Right kidney (tissue), 9 donors: Measurements from ENCODE around the gene ABCD2.
"Not testable (repeated sequence)": the region's sequence is repeated elsewhere in the genome, so short reads cannot be mapped to it uniquely, and the experiment has no call there.

Experiments used
- DNase-seq: peaks from one replicate; pipeline ENCODE4 v3.0.0-alpha.2; 2016
- long read RNA-seq, 8 donors: transcript quantifications; one replicate each; lab custom pipeline, GENCODE V29; 2026

ABCD2 gene
- long read RNA-seq, donor 1: 0 reads
- long read RNA-seq, donor 2: 0 reads
- long read RNA-seq, donor 3: 0 reads
- long read RNA-seq, donor 4: 0 reads
- long read RNA-seq, donor 5: 0 reads
- long read RNA-seq, donor 6: 0 reads
- long read RNA-seq, donor 7: 0 reads
- long read RNA-seq, donor 8: 0 reads

GRCh38 chr12:39619660-39620433, at the start of gene ABCD2:
ABCD2 (minus strand) TSS chr12:39619803; CDS start chr12:39619615, 188 bp downstream.
- peak; percentile 66 for DNase-seq

- no peak for DNase-seq
These were observed 40.5 kb upstream of the ABCD2 start for GRCh38 chr12:39660101-39660500.

GRCh38 chr12:39647383-39647782, 27.8 kb upstream of the ABCD2 start:
- no peak for DNase-seq

GRCh38 chr12:39646963-39647362, 27.4 kb upstream of the ABCD2 start:
- DNase-seq: no peak

GRCh38 chr12:39643052-39643451, 23.4 kb upstream of the ABCD2 start:
- DNase-seq: no peak

GRCh38 chr12:39638840-39639239, 19.2 kb upstream of the ABCD2 start:
- no peak for DNase-seq

- no peak for DNase-seq
These were observed 18.6 kb upstream of the ABCD2 start for GRCh38 chr12:39638178-39638577.

- no peak for DNase-seq
These were observed 13.1 kb upstream of the ABCD2 start for GRCh38 chr12:39632670-39633069.

GRCh38 chr12:39628836-39629235, 9.2 kb upstream of the ABCD2 start:
- DNase-seq: no peak

- no peak for DNase-seq
These were observed 8.3 kb upstream of the ABCD2 start for GRCh38 chr12:39627914-39628313.

GRCh38 chr12:39626033-39626814, 6.6 kb upstream of the ABCD2 start:
- DNase-seq: no peak

GRCh38 chr12:39623919-39624318, 4.3 kb upstream of the ABCD2 start:
- no peak for DNase-seq

GRCh38 chr12:39623160-39623559, 3.6 kb upstream of the ABCD2 start:
- DNase-seq: not testable (repeated sequence)

- no peak for DNase-seq
These were observed 2.7 kb upstream of the ABCD2 start for GRCh38 chr12:39622306-39622705.

- no peak for DNase-seq
These were observed 2.1 kb upstream of the ABCD2 start for GRCh38 chr12:39621670-39622069.

- peak; percentile 3 for DNase-seq
These were observed 1.4 kb upstream of the ABCD2 start for GRCh38 chr12:39620659-39621658.

GRCh38 chr12:39619316-39619659, 315 bp downstream of the ABCD2 start:
- peak; percentile 2 for DNase-seq

GRCh38 chr12:39618701-39619100, 902 bp downstream of the ABCD2 start:
- no peak for DNase-seq

- DNase-seq: no peak
These were observed 1.7 kb downstream of the ABCD2 start for GRCh38 chr12:39617887-39618286.

- no peak for DNase-seq
These were observed 2.9 kb downstream of the ABCD2 start for GRCh38 chr12:39616666-39617065.

GRCh38 chr12:39616251-39616650, 3.4 kb downstream of the ABCD2 start:
- no peak for DNase-seq

- no peak for DNase-seq
These were observed 6.1 kb downstream of the ABCD2 start for GRCh38 chr12:39613525-39613924.
